Measurements from ENCODE around the gene ENTR1.

DNA sequence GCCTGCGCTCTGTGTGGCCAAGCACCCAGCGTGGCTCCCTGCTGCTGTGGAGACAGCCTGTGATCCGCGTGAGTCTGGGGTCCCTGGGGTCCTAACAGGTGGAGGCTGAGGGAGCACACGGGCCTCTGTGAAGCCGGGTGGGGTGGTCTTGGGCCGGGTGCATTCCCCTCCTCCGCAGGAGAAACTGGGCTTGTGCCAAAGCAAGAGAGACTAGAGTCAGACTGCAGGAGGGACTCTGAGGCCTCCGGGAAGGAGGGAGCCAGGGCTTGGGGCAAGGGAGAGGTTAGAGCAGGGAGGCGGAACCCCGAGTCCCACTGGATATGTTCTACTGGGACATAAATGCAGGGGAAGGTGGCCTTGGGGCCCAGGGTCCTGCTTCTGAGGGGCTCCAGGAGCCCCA, 57.3 kb downstream of the ENTR1 start:
- TF ChIP-seq HDGF (IDR thresholded peaks at IDR 0.05; ENCODE audit: borderline replicate concordance) (no peak), FOXM1 (IDR thresholded peaks at IDR 0.05; ENCODE audit: borderline replicate concordance) (no peak), SP1 (IDR thresholded peaks at IDR 0.05) (no peak), ARNT (IDR thresholded peaks at IDR 0.05) (no peak), SUZ12 (IDR thresholded peaks at IDR 0.05) (no peak), FOXA1 (IDR thresholded peaks at IDR 0.05) (no peak), TARDBP (IDR thresholded peaks at IDR 0.05) (no peak), NFRKB (IDR thresholded peaks at IDR 0.05) (no peak), CTBP1 (IDR thresholded peaks at IDR 0.05; ENCODE audit: borderline replicate concordance) (no peak)

Data from HEK293T (cell line).